HG02763 (cell line): Measurements from ENCODE around the gene RABGAP1.

Source experiments
- ATAC-seq: cut with Tn5 transposase; IDR thresholded peaks from one replicate; pipeline ENCODE4 v1.9.1; 2021; ENCODE audit warnings: mild to moderate bottlenecking, moderate library complexity; ENCODE audit not compliant: unreplicated experiment

The RABGAP1 gene

DNA sequence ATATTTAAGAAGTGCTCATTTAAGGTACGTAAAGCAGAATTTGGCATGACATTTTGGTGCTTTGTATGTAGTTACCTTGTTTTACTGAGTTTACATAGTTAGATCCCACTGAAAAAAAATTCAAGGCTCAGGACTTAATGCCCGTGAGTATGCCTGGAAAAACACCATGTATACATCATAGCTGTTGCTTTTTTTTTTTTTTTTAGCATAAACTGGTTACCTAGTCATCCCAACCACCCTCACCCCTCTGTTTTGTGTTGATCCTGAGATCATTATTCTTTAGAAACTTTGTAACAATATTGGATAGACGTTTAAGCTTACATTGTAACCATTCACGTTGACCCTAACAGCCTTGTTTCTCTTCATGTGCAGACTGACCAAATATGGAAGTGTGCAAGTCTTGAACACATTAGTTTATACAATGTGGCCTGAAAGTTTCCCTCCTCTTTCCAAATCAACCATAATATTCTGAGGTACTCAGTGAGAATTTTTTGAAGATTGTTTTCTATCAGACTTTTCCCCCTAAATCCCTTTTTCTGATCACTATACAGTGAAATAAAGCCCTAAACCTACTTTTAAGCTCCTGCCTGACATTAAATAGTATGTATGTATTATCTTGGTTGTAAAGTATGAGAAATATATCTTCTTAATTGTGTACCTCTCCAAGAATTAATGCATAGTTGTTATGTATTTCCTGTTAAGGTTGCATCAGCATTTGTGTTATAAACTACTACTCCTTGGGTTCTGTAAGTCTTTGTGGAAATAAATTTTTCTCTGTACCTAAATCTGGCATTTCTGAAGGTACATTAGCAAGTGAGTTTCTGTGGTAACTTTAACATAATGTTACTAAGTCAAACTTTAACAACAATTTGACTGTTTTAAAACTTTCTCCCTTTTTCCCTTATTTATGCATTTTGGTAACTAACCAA lies 4.4 kb downstream of the RABGAP1 start:
- ATAC-seq: no peak

DNA sequence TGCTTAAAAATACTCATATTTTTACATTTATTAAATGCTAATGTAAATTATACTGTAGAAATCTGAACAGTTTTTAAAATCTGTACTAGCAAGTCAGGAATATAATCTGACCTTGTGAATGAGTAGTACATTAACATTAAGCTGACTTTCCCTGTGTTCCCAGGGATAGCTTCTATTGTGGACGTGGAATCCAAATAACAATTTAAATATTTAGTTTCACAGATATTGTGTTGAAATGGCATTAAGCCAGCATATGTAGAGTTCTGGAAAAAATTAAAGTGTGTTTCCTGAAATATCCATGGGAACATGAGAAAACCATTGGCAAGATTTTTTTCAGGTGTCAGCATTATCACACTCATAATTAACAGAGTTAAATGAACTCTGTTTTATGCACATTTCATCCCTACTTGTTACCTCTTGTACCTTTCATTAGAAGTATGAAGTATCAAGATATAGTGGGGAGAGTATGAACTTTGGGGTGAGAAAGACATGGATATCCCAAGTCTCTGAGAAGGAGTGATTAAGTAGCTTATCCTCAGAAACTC lies 5.7 kb downstream of the RABGAP1 start:
- no peak for ATAC-seq

DNA sequence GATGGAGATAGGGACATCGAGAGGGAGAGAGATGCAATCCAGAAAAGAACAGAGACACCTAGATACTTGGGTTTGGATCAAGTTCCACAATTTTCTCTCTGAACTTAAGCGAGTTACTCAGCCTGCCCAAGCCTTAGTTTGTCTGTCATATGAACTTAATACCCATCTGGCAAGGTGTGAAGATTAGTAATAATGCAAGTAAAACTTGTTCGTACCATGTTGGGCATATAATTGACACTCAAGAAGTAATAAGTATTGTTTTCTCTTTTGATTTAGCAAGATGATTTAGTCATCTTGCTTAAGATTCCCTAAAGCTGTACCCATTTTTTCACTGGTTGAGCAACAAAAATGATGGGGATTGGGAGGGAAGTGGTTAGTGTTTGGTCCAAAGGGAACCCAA lies 7.5 kb downstream of the RABGAP1 start:
- no peak for ATAC-seq

DNA sequence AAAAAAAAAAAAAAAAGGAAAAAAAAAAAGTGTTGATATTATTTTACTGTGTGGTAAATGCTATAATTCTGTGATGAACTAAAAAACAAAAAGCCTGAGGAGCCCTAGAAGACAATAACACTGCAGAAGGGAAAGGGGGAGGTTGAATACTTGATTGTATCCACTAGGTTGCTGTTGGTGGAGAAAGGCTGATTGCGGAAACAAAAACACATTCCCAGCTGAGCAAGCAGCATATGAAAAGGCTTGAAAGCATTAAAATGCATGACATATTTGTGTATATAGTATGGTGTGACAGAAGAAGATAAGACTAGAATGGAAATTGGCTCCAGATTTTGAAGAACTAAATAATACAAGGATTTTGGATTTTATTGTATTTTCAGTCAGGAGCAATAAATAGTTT lies 8.9 kb downstream of the RABGAP1 start:
- ATAC-seq: no peak

DNA sequence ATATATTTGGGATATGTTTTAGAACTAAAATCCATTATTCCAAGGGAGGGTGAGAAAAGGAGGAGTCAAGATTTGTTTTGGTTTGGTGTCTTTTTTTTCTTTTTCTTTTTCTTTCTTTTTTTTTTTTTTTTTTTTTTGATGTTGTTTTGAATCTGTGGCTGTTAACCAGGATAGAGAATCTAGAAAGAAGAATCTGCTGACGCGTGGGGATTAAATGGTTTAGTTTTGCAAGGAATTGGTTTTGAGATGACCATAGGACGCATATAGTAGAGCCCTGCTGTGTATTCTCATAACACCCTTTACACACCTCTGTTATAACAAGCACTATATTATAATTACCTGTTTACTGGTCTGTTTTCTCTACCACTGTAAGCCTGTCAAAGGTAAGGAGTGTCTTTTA lies 9.4 kb downstream of the RABGAP1 start:
- ATAC-seq: no peak

DNA sequence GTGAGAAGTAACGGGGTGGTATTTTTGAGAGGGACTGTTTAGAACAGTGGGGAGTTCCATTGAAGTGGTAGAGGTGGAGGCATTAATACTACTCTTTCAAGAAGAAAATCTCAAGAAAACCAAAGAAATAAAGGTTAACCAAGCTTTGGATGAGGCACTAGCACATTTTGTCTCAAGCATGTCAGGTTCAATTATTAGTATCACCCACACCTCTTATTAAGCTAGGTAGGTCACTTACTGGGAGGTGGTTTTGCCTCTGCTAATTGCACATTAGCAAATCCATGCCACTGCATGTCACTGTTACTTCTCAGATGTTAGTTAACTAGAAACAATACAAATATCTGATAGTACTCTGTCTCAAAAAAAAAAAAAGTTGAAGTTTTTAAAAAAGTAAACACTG lies 10.2 kb downstream of the RABGAP1 start:
- no peak for ATAC-seq

DNA sequence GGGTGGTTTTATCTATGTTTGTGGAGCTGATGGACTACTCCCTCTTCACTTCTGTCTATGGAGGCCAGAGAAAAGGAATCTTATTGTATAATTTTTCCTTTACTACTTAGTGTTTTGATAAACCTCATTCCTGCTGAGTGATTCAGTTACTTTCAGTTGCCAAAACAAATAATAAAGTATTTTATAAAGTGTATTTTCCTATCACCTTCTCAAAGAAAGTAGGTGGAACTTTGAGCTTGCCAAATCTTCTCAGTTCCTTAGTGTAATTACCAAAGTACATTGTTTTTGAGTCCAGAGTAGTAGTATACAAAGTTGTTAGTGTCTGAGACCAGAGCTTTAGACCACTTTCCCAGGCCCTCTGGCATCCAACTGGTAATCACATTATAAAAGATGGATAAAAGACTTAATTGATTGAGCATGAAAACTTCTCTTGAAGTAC lies 13.5 kb downstream of the RABGAP1 start:
- no peak for ATAC-seq

DNA sequence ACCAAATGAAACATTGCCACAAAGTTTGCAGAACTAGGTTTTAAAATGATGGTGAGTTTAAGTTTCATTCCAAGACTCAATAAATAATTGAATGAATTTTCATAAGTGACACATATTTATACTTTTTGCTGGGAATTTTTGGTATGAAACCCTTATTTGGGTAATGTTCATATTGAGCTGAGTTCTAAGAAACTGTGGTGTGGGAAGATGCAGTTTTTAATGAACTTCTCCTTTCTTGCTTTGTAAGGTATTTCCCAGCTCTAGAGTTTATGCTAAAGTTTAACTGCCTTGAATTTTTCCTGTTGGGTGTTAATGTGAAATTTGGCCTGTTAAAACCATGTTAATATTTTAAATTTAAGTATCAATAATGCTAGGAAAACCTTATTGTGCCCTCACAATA lies 15.1 kb downstream of the RABGAP1 start:
- ATAC-seq: no peak

DNA sequence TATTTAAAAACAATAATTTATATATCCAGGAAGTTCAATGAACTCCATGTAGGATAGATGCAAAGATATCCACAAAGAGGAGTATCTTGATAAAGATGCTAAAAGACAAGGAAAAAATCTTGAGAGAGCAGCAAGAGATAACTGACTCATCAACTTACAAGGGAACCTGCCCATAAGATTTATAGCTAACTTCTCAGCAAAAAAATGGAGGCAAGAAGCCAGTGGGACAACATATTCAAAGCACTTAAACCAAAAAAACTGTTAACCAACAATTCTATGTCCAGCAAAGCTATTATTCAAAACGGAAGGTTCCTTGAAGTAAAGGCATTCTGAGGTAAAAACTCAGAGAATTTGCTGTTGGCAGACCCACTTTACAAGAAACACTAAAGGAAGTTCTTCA lies 20.3 kb downstream of the RABGAP1 start:
- ATAC-seq: no peak

DNA sequence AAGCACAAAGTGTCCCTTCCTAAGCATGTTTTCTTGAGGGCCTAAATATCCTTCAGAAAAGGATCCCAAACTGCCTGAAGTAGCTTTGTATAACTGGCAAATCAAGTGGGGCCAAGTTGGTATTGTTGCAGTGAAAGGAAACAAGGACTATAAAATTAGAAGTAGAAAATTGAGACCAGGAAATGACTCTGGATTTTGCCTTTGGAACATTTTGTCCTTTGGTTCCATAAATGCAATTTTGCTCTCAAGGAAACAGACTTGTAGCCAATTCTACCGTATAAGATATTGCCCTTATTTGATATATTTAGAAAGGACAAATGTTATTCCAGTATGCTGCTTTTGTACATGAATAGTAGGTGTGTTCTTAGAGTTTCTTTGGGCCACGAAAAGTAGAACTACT lies 34.4 kb downstream of the RABGAP1 start:
- no peak for ATAC-seq

DNA sequence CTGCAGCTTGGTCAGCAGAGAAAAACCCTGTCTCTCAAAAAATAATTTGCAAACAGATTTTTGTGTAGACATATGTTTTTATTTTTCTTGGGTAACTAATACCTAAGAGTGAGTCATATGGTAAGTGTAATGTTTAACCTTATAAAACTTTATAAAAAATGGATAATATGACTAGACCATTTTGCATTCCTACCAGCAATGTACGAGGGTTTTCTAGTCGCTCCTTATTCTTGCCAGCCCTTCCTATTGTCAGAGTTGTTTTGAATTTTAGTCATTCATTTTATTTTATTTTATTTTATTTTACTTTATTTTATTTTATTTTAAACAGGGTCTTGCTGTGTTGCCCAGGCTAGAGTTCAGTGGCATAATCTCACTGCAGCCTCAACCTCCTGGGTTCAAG lies 37.8 kb downstream of the RABGAP1 start:
- ATAC-seq: no peak

DNA sequence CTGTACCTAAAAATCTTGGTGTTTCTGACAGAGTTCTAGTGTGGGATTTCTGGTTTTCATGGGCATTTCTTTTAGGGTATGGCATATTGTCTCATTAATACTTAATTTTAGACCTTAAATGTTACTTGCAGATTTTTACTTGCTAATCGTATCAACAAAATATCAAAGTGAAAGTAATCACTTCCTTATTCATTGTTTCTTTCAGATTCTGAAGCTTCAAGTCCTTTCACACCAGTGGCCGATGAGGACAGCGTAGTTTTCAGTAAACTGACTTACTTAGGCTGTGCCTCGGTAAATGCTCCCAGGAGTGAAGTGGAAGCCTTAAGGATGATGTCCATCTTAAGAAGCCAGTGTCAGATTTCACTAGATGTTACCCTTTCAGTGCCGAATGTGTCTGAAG lies 45.2 kb downstream of the RABGAP1 start:
- no peak for ATAC-seq

DNA sequence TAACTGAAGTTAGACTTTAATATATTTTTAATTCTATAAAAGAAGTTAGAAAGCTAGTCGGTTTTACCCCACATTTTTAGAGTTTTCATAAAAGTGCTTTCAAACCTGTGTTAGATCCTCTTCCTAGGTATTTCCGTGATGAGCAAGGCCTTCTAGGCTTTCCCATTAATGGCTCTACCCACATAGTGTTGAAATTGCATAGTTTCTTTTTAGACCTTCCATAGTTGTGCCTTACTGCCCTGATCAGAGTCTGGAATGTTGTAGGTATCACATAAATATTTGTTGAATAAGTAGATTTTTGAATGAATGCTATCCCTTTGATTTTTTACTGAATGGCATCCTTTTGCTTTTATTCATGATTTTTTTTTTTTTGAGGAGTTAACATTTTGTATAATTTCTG lies 47.3 kb downstream of the RABGAP1 start:
- ATAC-seq: no peak

DNA sequence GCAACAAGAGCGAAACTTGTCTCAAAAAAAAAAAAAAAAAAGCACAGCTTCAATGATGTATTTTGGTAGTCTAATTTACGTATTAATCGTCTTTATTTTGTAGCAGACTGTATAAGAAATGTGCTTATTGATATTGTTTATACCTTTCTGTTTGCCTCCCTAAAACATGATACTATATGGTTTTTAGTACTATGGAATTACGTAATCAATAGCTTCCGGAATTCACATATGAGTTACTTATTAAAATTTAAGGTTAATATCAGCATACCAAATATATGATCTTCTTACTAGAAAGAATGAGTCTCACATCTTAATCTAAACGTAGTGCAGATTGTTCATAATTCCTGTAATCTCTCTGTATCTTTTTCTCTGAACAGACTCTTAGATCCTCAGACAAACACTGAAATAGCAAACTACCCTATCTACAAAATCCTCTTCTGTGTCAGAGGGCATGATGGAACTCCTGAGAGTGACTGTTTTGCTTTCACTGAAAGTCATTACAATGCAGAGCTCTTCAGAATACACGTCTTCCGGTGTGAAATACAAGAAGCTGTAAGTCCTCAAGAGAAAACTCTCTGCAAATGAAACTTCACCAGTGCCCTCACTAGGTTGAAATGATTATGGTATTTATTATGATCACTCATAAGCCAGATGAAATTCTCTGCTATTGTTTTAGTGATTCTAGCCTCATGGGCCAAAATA lies 48.3 kb downstream of the RABGAP1 start:
- no peak for ATAC-seq

DNA sequence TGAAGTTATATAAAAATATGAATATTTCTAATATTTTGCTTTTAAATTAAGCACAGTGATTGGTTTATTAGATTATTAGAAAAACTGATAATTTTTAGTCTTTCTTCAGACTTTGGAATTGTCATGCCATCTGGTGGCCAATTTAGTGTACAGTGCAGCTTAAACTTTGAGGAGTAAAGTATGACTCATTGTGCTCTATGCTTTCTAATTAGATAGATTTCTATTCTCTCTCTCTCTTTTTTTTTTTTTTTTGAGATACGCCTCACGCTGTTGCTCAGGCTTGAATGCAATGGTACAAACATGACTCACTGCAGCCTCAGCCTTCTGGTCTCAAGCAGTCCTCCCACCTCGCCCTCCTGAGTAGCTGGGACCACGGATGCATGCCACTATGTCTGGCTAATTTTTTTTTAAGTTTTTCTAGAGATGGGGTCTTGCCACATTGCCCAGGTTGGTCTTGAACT lies 50.6 kb downstream of the RABGAP1 start:
- no peak for ATAC-seq

DNA sequence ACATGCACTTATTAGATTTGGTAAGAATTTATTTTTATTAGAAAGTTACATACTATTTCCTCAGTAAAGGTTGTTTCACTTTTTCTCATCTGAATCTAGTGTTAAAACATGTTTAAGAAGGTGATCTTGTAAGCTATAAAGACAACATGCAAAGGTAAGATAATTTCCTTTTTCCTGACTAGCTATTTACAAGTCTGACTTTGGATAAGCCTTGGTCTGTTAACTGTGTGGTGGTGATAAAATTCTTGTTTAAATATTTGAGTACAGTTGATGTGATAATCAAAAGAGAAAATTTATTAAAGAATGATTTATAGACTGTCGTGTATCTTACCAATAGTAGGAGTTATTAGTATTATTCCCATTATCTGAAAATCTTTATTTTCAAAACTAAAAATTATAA lies 55.8 kb downstream of the RABGAP1 start:
- no peak for ATAC-seq

DNA sequence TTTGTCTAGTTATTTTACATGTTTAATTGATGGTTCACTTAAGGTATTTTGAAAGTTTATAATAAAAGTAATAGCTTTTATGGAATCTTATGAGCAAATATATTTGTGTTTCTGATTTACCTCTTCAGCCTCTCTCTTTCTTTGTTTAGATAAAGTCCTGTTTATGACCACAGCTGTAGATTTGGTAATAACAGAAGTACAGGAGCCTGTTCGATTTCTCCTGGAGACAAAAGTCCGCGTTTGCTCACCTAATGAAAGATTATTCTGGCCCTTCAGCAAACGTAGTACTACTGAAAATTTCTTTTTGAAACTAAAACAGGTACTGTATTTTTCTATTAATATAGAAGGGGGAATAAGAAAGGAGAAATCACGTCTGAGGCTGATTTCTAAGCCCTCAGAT lies 57.6 kb downstream of the RABGAP1 start:
- no peak for ATAC-seq

DNA sequence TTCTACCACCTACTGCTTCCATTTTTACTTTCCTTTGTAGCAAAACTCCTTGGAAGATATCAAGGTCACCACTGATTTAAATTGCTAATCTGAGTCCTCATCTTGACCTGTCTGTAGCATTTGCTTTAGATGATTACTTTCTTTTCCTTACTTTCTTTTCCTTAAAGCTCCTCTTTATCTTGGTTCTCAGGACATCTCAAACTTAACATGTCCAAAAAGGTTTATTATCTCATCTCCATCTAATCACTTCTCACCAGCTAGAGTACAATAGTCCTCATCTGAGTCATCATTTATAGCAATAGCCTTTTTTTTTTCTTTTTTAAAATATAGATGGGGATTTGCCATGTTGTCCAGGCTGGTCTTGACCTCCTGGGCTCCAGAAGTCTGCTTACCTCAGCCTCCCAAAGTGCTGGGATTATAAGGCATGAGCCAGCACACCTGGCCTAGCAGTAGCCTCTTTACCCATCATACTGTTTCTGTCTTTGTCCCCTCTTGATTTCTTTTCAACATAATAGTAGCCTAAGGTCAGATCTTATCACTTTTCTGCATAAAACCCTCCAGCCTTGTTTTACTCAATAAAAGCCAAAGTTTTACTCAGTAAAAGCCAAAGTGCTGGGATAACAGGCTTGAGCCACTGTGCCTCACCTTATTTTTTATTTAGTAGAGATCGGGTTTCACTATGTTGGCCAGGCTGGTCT lies 59.7 kb downstream of the RABGAP1 start:
- no peak for ATAC-seq

DNA sequence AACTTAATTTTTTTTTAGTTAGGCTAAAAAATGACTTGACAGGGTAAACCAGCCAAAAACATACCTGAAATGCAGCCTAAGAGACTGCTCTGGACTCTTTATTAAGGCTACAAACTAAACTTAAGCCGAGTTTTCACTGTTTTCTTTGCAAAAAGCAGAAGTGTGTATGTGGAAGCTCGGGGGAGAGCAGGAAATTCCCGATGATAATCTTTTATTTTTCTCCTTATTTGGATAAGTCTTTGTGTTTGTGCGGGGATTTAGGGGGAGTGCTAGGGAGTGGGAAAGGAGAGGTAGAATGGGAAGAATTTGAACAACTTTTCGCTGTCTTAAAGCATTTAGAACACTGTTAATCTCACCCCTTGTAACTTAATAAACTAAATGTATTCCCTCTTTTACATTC lies 61.9 kb downstream of the RABGAP1 start:
- no peak for ATAC-seq

DNA sequence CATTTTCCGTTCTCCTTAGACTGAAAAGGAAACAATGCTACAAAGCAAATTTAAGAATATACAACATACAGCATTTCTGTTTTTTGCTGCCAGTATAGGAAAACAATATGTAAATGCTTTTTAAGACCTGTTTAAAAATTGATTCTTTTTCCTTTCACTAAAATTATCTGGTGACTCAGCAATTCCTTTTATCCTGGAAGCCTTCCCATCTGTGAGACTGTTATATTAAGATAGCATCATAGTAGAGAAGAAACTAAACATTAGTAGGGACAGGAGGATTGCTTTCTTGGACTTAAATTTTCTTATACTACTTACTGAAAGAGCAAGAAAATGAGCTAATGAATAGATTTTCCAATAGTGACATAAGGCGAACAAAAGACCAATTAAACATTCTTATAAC lies 62.6 kb downstream of the RABGAP1 start:
- ATAC-seq: no peak

DNA sequence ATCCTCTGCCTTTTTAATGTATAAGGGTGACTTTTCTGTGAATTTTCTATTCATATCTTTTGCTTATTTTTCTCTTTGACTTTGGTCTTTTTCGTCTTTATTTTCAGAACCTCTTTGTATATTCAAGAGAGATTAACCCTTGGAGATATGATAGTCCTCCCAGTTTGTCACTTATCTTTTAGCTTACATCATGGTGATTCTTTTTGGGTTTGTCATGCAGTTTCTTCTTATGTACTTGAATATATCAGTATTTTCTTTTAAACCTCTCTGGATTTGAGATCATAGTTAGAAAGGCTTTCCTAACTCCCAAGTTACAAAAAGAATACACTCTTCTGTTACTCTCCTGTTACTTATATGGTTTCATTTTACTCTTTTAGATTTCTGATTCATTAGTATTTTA lies 65.1 kb downstream of the RABGAP1 start:
- no peak for ATAC-seq
